Activated CD4-positive, alpha-beta T cell treated with anti-CD3 and anti-CD28 coated beads for 4 hours (primary cell): ENCODE data around the gene CKM.
A peak's percentile ranks its signal among the peaks of the same experiment; 100 is the strongest.

Source experiments
- DNase-seq, 2 donors: peaks; one replicate each; pipeline ENCODE4 v3.0.0-alpha.2; 2020

Gene CKM

DNA sequence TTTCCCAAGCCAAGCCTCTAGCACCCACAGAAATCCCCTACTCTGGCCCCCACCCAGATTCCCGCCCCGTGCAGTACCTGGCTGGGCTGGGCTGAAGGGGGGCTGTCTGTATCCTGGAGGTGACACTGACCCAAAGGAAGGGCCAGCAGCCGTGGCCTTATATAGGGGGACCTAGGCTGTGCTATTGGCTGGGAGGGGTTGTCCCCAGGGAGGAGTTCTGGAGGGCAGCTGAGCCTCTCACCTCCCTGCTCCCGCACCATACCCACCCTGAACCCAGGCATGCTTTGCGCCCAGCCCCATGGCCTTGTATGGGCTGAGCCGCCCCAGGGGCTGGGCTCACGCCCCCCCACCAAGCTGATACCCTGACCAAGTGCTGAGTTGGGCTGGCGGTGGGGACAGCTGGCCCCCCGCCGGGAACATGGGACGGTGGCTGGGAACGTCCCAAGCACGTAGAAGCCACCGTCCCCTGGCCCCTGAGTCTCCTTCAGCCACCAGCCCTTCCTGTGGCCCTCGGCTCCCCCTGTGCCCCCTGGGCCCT is at the start of gene CKM:
TSS of gene CKM (minus strand) at position 132 of the 538 bp plus-strand sequence. CDS start 3,162 bp downstream, outside the sequence.
- DNase-seq, result no peak

DNA sequence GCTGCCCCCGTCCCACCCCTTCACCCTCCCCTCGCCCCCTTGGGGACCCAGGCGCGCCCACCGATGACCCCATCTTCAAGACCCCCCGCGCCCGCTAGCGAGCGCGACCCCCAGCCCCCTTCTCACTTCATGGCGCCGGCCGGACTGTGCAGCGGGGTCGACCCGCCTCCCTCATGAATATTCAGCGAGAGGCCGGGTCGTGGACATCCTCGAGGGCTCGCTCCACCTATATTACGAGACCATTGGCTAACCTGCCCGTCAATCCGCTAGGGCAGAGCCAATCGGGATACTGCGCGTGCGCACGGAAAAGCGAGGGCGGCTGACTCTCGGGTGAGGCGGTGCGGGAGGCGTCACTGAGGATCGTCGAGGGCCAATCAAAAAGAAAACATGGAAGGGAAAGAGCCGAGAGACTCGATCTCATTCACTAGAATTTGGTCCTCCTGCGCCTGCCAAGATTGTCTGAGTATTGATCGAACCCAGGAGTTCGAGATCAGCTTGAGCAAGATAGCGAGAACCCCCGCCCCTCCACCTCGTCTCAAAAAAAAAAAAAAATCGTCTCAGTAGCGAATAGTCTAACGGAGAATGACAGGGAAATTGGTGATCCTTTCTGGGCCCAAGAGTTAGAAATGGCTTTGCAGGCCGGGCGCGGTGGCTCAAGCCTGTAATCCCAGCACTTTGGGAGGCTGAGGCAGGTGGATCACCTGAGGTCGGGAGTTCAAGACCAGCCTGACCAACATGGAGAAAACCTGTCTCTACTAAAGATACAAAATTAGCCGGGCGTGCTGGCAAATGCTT is 47.9 kb upstream of the CKM start, which contains the start of gene ERCC2:
TSS of gene ERCC2 (minus strand) at position 164 of the 795 bp plus-strand sequence. CDS start at position 131, 33 bp downstream.
- peak; percentile 99 to 100 for DNase-seq

DNA sequence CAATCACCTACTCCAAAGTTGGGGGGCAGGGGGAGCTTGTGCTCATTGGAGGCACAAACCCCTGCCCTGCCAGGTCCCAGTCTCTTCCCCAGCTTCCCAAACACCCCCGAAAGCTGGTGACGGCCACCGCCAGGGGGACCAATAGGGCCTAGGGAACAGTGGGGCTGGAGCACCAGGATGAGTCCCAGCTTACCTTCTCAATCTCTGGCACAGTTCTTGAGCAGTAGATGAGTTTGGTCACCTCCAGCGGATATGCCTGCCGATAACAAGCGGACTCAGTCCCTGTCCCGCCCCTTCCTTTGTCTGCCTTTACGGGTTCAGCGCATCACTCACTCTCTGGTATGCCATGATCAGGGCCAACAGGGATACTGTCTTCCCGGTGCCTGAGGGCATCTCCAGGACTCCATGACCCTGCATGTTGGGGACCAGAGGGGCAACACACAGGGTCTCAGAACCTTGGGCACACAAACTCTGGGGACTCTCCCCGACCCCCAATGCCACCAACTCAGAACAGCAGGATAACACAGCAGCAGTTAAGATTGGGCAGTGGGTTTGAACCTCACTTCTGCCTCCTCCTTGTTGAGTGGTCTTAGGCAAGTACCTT is 46.2 kb upstream of the CKM start:
- no peak for DNase-seq

DNA sequence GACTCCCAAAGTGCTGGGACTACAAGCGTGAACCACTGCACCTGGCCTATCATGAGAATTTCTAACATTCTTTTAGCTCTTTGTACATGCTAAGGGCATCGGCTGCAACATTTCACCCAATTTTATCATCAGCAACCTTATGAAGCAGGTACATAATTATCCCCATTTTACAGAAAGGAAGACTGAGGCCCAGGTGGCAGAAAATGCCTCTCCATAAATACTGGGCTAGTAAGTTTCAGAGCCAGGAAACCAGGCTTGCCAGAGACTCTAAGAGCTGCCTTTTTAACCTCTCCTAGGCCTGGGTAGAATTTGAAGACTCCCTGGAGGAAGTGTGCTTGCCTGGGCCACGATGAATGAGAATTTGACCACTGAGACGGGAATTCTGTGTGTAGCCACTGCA is 45.5 kb upstream of the CKM start:
- no peak for DNase-seq

DNA sequence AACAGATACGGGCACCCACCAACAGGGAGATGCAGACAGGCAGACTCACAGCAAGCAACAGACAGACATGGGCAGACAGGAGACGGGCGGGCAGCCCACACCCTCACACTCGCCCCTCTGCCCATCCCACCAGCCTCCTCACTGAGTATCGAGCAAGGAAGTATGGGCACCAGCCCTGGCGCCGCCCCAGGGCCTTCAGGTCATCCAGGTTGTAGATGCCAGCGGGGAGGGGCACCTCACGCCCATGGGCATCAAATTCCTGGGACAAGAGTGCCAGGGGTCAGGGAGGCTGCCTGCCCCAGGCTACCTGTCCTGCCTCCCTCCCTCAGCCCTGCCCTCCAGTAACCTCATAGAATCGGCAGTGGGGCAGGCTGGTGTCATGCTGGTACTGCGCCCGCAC is 42.0 kb upstream of the CKM start:
- no peak for DNase-seq

DNA sequence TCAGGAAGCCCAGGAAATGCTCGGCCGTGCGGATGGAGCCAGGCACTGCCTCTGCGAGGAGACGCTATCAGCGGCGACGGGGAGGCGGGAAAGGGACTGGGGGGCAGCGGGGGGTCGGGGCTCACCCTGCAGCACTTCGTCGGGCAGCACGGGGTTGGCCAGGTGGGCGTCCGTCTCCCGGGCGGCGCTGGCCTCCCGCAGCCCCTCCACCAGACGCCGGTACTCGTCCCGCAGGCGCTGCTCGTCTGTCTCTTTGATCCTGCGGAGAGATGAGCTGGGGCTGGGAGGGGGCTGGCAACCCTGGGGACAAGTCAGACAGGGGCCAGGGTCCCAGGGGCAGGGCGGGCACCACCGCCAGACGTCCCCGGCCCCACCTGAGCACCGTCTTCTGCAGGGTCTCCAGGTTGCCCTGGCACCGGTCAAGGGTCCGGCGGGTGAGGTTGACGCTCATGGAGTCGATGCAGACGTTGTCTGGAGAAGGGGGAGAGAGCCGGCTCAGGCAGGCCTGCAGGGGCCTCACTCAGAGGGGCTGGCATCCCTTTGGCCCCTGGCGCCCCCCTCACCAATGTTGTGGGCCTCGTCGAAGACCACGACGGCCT is 41.3 kb upstream of the CKM start:
- DNase-seq, result no peak

DNA sequence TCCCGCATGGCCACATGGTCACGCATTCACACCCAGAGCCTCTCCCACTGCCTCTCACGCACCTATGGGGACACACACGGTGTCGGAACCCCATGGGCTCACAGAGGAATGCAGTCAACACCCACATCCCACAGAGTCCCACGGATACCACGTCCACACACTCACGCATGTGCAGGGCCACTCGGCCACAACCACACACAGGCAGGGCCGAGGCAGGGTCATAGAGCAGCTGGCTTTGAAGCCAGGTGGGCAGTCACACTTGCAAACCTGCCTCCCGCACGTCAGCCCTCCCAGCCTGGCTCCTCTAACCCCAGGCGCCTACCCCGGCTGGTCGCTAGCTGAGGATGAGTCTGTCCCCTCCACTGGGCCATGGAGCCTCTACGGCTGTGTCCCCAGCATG is 39.6 kb upstream of the CKM start:
- DNase-seq, result no peak

DNA sequence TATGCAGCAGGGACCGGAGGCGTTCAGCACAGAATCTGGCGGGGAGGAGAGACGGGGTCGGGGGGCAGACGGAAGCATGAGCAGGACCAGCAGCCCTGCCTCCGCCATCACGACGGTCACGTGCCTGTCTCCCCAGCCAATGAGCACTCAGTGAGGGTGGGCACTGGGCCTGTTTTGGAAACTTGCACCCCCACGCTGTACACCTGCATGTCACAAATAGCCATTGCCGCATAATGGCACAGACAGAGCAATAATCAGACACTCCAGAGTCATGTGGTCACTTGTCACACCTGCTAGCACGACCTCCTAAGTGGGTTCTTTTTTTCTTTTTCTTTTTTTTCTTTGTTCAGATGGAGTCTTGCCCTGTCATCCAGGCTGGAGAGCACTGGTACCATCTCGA is 38.9 kb upstream of the CKM start:
- no peak for DNase-seq

DNA sequence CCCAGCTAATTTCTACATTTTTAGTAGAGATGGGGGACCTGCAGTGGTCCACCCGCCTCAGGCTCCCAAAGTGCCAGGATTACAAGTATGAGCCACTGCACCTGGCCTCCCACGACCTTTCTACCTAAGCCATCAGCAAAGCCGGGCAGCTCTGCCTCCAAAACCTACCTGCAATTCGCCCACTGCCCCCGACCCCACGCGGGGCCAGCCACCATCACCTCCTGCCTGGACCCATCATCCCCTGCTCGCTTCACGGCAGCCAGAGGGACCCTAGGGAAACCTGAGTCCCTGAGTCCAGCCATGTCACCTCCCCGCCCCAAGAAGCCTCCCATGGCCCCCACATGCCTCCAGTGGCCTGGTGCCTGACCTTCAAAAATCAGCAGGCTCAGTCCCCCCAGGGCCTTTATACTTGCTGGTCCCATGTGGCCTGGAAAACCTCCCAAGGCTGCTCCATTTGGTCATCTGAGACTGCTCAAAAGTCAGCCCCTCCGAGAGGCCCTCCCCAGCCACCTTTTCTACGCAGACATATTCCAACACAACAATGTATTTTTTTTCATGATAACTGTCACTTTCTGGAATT is 35.6 kb upstream of the CKM start:
- no peak for DNase-seq

DNA sequence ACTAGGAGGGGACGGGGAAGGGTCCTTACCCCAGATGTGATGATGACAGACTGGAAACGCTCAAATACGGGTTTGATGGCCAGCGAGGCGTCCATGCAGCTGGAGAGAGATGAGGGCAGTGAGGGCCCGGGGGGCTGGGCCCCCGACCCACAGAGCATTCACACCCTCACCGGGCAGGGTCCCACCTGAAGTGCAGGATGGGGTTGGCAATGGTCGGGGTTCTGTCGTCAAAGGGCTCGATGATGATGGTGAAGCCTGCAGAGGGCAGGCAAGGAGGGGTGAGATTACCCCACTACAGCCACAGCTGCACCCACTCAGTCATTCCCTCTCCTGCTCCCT is 34.7 kb upstream of the CKM start:
- DNase-seq, result no peak

DNA sequence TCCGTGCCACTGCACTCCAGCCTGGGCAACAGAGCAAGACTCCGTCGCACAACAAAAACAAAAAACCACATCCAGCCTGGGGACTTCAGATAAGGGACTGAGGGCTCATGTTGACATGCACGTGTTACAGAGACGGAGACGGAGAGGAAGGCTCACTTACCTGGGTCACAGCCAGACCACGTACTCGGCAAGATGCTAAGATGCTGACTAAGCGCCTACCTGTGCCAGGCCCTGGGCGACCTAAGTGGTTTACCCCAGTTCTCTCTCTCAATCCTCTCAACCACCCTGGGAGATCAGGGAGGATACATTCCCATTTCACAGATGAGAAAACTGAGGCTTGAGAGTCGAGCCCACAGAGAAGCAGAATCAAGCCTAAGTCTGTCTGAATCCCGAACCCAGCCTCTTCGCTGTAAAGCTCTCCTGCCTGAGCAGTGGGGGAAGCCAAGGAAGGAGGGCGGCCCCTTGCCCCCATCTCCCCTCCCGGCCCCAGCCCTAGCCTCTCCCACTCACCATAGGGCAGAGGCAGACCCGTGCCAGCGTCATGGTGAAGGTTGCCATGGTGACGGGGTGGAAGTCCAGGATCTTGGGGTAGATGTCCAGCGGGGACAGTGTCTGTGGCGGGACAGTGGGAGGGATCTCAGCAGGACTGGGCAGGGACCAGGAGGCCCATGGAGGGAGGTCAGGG is 34.2 kb upstream of the CKM start:
- no peak for DNase-seq

DNA sequence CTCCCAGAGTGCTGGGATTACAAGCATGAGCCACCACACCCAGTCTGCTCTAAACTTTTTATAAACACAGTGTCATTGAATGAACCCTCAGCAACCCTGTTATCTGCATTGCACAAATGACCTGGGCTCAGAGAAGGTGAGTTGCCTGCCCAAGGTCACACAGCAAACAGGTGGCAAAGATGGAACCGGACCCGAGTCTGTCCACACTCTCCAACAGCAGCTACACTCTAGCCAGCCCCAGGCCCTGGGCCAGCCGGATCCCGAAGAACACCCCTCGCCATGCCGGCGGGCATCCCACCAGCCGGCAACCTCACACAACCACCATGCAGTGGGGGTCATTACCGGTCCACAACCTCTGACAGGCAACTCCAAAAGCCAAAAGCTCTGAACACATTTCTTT is 33.2 kb upstream of the CKM start:
- no peak for DNase-seq

DNA sequence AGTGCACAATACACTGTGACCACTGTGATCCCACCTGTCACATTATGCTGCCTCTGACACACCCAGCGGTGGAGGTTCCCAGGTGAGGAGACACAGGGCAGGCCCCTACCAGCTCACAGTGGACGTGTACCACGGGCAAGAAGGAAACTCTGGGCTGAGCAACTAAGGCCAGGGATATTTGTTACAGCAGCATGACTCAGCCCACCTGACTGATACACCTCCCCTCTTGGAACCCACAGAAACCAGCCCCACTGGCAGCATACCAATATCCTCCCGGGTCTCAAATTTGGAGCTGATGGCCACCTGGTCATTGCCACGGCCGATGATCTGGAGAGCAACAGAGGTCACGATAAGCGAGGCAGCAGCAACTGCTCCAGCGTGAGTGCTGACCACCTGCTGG is 32.7 kb upstream of the CKM start:
- no peak for DNase-seq

DNA sequence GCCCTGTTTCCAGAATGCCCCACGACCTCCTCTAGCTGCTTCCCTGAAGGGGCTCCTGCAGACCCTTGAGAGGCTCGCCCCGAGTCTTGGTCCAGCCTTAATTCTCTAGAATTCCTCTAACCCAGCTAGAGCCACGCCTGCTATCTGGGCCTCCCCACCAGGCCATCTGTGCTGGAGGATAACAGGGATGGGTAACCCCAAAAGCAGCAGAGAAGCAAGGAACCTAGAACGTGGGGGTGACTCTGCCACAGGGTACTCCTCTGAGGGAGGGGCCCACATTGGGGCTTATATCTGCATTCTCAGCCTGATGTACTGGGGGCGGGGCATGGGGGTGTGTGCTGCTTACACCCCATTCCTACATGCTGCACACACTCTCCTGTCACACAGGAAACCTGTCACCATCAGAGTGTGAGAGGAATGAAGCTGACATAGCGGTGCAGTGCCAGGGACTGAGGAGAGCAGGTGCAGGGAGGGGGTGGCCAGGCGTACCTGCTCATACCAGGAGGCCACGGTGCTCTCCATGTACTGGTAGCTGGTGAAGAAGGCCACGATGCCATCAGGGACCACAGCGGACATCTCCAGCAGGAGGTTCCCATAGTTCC is 31.7 kb upstream of the CKM start:
- DNase-seq, result no peak

DNA sequence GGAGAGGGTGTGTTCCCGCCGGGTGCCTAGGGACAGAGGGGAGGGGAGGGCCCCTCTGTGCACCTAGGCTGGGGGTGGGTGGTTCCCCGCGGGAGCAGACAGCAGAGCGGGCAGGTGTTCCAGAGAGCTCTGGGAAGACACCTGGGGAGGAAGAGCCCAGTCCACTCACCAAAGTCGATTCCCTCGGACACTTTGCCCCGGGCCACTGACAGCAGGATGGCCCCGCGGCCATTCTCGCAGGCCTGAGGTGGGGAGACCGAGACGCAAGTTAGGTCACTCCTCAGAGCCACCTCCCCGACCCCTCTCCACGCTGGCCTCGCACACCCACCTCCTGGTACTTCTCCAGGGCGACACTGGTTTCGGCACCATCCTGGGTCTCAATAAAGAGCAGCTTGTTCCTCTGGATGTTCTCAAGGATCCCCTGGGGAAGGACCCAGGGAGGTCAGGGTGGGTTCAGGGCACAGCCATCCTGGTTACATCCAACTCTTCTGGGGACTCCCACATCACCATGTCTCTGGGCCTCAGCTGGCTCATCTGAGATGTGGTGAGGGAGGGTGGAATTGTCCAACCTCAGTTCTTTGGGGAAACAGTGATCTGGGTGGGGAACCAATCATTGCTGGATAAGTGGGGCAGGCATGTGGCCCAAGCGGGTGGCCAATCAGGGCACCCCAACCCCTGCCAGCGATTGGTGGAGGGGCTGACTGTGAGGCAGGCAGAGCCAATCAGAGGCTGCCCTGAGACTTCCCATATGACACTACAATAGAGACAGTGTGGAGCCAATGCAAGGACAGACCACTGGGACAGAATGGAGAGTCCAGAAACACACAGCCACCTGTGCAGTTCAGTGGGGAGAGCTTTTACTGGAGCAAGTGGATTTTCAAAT is 30.5 kb upstream of the CKM start:
- DNase-seq, result no peak

DNA sequence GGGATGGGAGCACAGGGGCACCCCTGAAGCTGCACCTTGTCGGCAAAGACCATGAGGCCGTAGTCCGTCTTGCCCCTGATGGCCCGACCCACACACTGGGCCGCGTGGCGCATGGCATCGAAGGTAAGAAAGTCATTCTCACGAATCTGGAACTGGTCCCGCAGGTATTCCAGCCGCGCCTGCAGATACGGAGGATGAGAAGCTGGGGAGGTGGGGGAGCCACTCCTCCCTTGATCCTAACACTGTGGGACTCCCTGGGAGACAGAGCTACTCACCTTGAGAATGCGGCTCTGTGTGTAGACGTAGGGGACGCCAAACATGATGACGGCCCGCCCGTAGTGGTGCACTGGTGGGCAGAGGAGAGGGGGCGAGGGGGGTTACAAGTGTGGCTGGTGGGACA is 29.8 kb upstream of the CKM start:
- no peak for DNase-seq

DNA sequence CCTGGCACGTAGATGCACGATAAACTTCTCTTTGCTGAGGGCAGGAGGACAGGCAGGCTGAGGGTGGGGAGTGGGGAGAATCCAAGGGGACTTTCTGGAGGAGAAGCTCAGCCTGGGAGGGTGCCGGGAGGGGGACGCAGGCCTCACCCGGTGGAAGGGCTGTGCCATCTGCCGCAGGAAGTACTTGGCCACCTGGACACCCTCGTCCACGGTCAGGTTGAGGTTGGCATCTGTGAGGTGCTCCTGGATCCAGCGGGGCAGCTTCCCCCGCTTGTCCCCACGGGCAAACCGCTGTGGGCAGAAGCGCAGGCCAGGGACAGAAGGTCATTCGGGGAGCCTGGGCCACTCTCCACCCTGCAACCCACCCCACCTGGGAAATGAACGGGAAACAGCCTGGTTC is 29.4 kb upstream of the CKM start:
- DNase-seq, result no peak

DNA sequence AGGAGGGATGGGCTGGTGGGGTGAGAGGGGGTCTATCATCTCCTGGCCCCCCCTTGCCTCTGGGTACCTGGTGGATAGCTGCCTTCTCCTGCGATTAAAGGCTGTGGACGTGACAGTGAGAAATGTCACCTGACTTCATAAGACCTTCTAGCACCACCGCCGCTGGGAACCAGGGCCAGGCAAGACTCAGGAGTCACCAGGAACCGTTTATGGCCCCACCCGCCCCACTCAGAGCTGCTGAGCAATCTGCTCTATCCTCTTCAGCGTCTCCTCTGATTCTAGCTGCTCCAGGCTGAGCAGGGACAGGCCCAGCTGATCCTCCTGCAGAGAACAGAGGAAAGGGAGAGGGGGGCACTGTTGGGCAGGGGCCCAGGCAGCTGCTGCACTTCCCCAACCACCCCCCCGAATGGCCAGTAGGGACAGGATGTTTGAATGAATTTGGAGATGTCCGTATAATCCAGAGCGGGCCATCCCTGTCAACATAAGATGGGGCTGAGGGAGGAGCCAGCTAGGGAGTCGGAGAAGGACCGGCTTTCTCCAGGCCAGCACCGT is 28.8 kb upstream of the CKM start:
- DNase-seq, result no peak

DNA sequence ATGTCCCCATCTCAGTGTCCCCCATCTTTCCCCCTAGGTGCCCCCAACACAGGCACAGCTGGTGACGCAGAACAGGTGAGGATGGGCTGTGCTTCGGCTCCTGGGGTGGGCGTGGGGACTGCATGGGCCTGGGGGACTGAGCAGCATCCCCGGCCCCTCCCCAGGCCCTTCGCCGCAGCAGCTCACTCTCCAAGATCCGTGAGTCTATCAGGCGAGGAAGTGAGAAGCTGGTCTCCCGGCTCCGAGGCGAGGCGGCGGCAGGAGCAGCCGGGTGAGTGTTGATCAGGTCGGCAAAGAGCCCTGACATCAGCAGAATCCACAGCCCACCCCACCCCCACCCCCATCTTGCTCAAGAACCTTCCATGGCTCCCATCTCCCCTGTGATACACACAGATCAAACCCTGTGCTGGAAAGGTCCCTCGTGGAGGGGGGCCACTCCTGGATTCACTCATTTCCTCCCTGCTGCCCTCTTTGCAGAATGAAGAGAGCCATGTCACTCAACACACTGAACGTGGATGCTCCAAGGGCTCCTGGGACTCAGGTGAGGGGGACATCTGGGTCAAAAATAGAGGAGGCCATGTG is 27.9 kb upstream of the CKM start:
- no peak for DNase-seq

DNA sequence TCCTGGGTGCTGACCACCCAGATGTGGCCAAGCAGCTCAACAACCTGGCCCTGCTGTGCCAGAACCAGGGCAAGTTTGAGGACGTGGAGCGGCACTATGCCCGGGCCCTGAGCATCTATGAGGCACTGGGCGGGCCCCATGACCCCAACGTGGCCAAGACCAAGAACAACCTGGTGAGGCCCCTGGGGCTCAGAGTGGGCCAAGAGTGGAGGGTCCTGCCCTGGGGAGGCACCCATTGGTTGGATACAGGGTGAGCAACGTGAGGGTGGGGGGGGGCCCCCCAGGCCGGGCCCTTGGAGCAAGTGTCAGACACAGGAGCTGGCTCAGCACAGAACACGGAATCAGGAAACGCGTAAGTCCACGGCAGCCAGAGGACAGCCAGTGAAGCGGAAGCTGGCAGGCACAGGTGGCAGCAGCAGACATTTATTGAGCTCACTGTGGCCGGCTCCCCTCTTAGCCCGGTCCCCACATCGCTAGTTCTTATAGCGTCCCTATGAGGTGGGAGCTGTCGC is 26.8 kb upstream of the CKM start:
- no peak for DNase-seq

DNA sequence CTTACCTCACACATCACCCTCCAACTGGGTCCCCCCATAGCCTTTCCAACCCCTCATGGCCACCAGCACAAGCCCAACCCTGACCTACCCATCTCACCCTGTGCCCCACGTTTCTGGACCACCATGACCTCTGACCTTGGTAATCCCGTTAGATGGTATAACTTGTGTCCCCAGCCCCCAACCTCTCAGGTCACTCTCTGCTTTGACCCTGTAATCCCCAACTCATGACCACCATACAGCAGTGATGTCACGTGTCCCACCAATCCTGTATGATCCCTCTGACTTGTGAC is 26.4 kb upstream of the CKM start:
- no peak for DNase-seq
